H9 (cell line): Measurements from ENCODE around the gene TGM4. TPM values are rescaled to one million over a fixed set of nuclear protein-coding genes. Genes with fewer than 3 reads are reported as not detected.

ENCODE experiments used
- DNase-seq: peaks from one replicate; pipeline ENCODE4 v3.0.0-alpha.2; 2017
- H2AFZ ChIP-seq: one replicate; pipeline ENCODE4 v1.6.1; 2013; ENCODE audit warnings: mild to moderate bottlenecking, low read length, control low read depth, moderate library complexity
- H2AK5ac ChIP-seq: 2 replicates; pipeline ENCODE4 v1.6.1; 2013; ENCODE audit warnings: low read length, control low read depth, mixed read lengths; ENCODE audit not compliant: insufficient read length
- H2BK120ac ChIP-seq: one replicate; pipeline ENCODE4 v1.6.1; 2013; ENCODE audit warnings: low read depth, mild to moderate bottlenecking, low read length, control low read depth, inconsistent platforms; ENCODE audit not compliant: poor library complexity, severe bottlenecking
- H2BK12ac ChIP-seq: 2 replicates; pipeline ENCODE4 v1.6.1; 2013; ENCODE audit warnings: low read length, control low read depth, mixed read lengths, low read depth; ENCODE audit not compliant: insufficient read length
- H2BK15ac ChIP-seq: 2 replicates; pipeline ENCODE4 v1.6.1; 2013; ENCODE audit warnings: low read depth, low read length, control low read depth
- H2BK20ac ChIP-seq: one replicate; pipeline ENCODE4 v1.6.1; 2013; ENCODE audit warnings: low read depth, mild to moderate bottlenecking, low read length, control low read depth, inconsistent platforms; ENCODE audit not compliant: poor library complexity, severe bottlenecking
- H2BK5ac ChIP-seq: 2 replicates; pipeline ENCODE4 v1.6.1; 2013; ENCODE audit warnings: low read length, control low read depth, mixed read lengths; ENCODE audit not compliant: insufficient read length
- H3K14ac ChIP-seq: 2 replicates; pipeline ENCODE4 v1.6.1; 2013; ENCODE audit warnings: low read length, control low read depth; ENCODE audit not compliant: insufficient read depth
- H3K18ac ChIP-seq: 2 replicates; pipeline ENCODE4 v1.6.1; 2013; ENCODE audit warnings: low read depth, mild to moderate bottlenecking, mixed read lengths, low read length, control low read depth; ENCODE audit not compliant: insufficient read length
- H3K23ac ChIP-seq: 2 replicates; pipeline ENCODE4 v1.6.1; 2013; ENCODE audit warnings: low read length, control low read depth, mixed read lengths, low read depth; ENCODE audit not compliant: insufficient read length
- H3K23me2 ChIP-seq: 2 replicates; pipeline ENCODE4 v1.6.1; 2013; ENCODE audit warnings: low read depth, mild to moderate bottlenecking, mixed read lengths, low read length, control low read depth; ENCODE audit not compliant: insufficient read length, poor library complexity, severe bottlenecking
- H3K27ac ChIP-seq: 2 replicates; pipeline ENCODE4 v1.5.1; 2013; ENCODE audit warnings: low read length, control low read depth, mixed read lengths, low read depth; ENCODE audit not compliant: insufficient read length
- H3K27me3 ChIP-seq: 2 replicates; pipeline ENCODE4 v1.6.1; 2013; ENCODE audit warnings: low read length, control low read depth, inconsistent platforms; ENCODE audit not compliant: insufficient read depth
- H3K4ac ChIP-seq: 2 replicates; pipeline ENCODE4 v1.6.1; 2013; ENCODE audit warnings: low read depth, mild to moderate bottlenecking, control low read depth, inconsistent platforms, low read length, moderate library complexity
- H3K4me1 ChIP-seq: 2 replicates; pipeline ENCODE4 v1.6.1; 2013; ENCODE audit warnings: low read length, control low read depth, inconsistent platforms; ENCODE audit not compliant: insufficient read depth
- H3K4me2 ChIP-seq: 2 replicates; pipeline ENCODE4 v1.6.1; 2013; ENCODE audit warnings: low read length, control low read depth, mixed read lengths; ENCODE audit not compliant: insufficient read length, insufficient read depth
- H3K56ac ChIP-seq: 2 replicates; pipeline ENCODE4 v1.6.1; 2013; ENCODE audit warnings: low read depth, mild to moderate bottlenecking, mixed read lengths, low read length, control low read depth; ENCODE audit not compliant: insufficient read length
- H3K79me1 ChIP-seq: 2 replicates; pipeline ENCODE4 v1.6.1; 2013; ENCODE audit warnings: low read depth, mild to moderate bottlenecking, moderate library complexity, low read length, control low read depth, inconsistent platforms; ENCODE audit not compliant: insufficient read depth, poor library complexity, severe bottlenecking
- H3K79me2 ChIP-seq: 2 replicates; pipeline ENCODE4 v1.6.1; 2013; ENCODE audit warnings: low read length, control low read depth, inconsistent platforms; ENCODE audit not compliant: insufficient read depth
- H3K9ac ChIP-seq: 2 replicates; pipeline ENCODE4 v1.6.1; 2013; ENCODE audit warnings: low read length, control low read depth, mixed read lengths; ENCODE audit not compliant: insufficient read length; ENCODE audit errors: extremely low read depth
- H3K9me3 ChIP-seq: one replicate; pipeline ENCODE4 v1.6.1; 2013; ENCODE audit warnings: low read depth, low read length, inconsistent platforms; ENCODE audit not compliant: control insufficient read depth
- H3T11ph ChIP-seq: one replicate; pipeline ENCODE4 v1.6.1; 2013; ENCODE audit warnings: mild to moderate bottlenecking, low read length, control low read depth, inconsistent platforms
- H4K20me1 ChIP-seq: one replicate; pipeline ENCODE4 v1.6.1; 2013; ENCODE audit not compliant: control insufficient read depth, insufficient read length, insufficient read depth
- H4K5ac ChIP-seq: 2 replicates; pipeline ENCODE4 v1.6.1; 2013; ENCODE audit warnings: low read depth, mild to moderate bottlenecking, mixed read lengths, low read length, control low read depth; ENCODE audit not compliant: insufficient read length
- H4K8ac ChIP-seq: replicated peaks from 2 replicates; pipeline ENCODE4 v1.6.1; 2013; ENCODE audit warnings: low read length, control low read depth, mixed read lengths, low read depth; ENCODE audit not compliant: insufficient read length
- H4K91ac ChIP-seq: 2 replicates; pipeline ENCODE4 v1.6.1; 2013; ENCODE audit warnings: low read depth, mild to moderate bottlenecking, moderate library complexity, mixed read lengths, low read length, control low read depth; ENCODE audit not compliant: insufficient read length
- H3K27ac Mint-ChIP-seq, 3 experiments: 2 replicates in 2 of 3; 3 replicates in 1 of 3; pipeline ENCODE4 v1.8.0; 2020 to 2021; ENCODE audit warnings: mixed read lengths in 3 of 3, mild to moderate bottlenecking in 1 of 3, moderate library complexity in 1 of 3
- H3K27me3 Mint-ChIP-seq: 2 replicates; pipeline ENCODE4 v1.8.0; 2021; ENCODE audit warnings: low read depth, mild to moderate bottlenecking, moderate library complexity, mixed read lengths
- H3K36me3 Mint-ChIP-seq, 3 experiments: 2 replicates in 2 of 3; 3 replicates in 1 of 3; pipeline ENCODE4 v1.8.0; 2020 to 2021; ENCODE audit warnings: low read depth in 3 of 3, mixed read lengths in 3 of 3; ENCODE audit not compliant: insufficient read depth in 1 of 3
- H3K4me1 Mint-ChIP-seq, 2 experiments: 2 replicates each; pipeline ENCODE4 v1.8.0; 2020; ENCODE audit warnings: mixed read lengths in 2 of 2
- H3K4me3 Mint-ChIP-seq, 2 experiments: 2 replicates in 1 of 2; 3 replicates in 1 of 2; pipeline ENCODE4 v1.8.0; 2020 to 2021; ENCODE audit warnings: mild to moderate bottlenecking in 2 of 2, mixed read lengths in 2 of 2, moderate library complexity in 1 of 2
- H3K9me3 Mint-ChIP-seq, 2 experiments: 2 replicates in 1 of 2; 3 replicates in 1 of 2; pipeline ENCODE4 v1.8.0; 2020; ENCODE audit warnings: mild to moderate bottlenecking in 2 of 2, mixed read lengths in 2 of 2, moderate library complexity in 1 of 2
- CTCF ChIP-seq: fragments of 200-600 bp; sonication (generic); conservative IDR thresholded peaks from 3 replicates; pipeline ENCODE4 v1.8.0; 2021; ENCODE audit warnings: antibody characterized with exemption, mild to moderate bottlenecking
- WGBS: extraction: QIAGEN DNeasy Blood & Tissue Kit; methylation state at CpG from one replicate; pipeline ENCODE4 v1.1.7; 2013; ENCODE audit warnings: missing lambda C conversion rate, low lambda C conversion rate, mixed read lengths; ENCODE audit not compliant: insufficient read length; ENCODE audit errors: extremely low coverage; 5-methylcytosine and 5-hydroxymethylcytosine counted together
- total RNA-seq: library from RNA; stranded (reverse); gene quantifications from 2 replicates; pipeline ENCODE4 v1.2.1, GENCODE V29; 2021

TGM4 gene
- total RNA-seq, 1 experiment from 2014 or later: not detected

GRCh38 chr3:44955917-44956316, 81.5 kb downstream of the TGM4 start:
- no peak overlapping the region for H3T11ph ChIP-seq
- H2BK120ac ChIP-seq: no peak overlapping the region
- Mint-ChIP-seq H3K4me3 (no peak overlapping the region), H3K4me1 (peaks cover under 1% of the 10 kb centered on the region in 2 experiments; a peak in 3 of 4 replicates), H3K9me3 (no peaks in the 10 kb centered on the region), H3K36me3 (peaks cover 2 to 14% (median 12%) of the 10 kb centered on the region in 3 experiments; a peak in 5 of 7 replicates), H3K27ac (no peak overlapping the region), H3K27me3 (no peaks in the 10 kb centered on the region)
- H3K79me1 ChIP-seq: no peaks in the 10 kb centered on the region
- H2AK5ac ChIP-seq: no peak overlapping the region
- H3K9me3 ChIP-seq: no peaks in the 10 kb centered on the region
- no peak overlapping the region for H3K27ac ChIP-seq
- H4K5ac ChIP-seq: no peak overlapping the region
- no peaks in the 10 kb centered on the region for H3K27me3 ChIP-seq
- H2BK12ac ChIP-seq: no peak overlapping the region
- no peak overlapping the region for H3K4me2 ChIP-seq
- no peak overlapping the region for H3K4ac ChIP-seq
- no peak overlapping the region for H3K56ac ChIP-seq
- H3K18ac ChIP-seq: no peak overlapping the region
- H2BK5ac ChIP-seq: no peak overlapping the region
- H3K14ac ChIP-seq: no peak overlapping the region
- no peak overlapping the region for H3K9ac ChIP-seq
- H4K8ac ChIP-seq: no peak overlapping the region
- no peak for DNase-seq
- H3K4me1 ChIP-seq: no peaks in the 10 kb centered on the region
- H3K23me2 ChIP-seq: no peaks in the 10 kb centered on the region
- no peak overlapping the region for H3K23ac ChIP-seq
- no peak overlapping the region for H2AFZ ChIP-seq
- no peak overlapping the region for H2BK15ac ChIP-seq
- TF ChIP-seq CTCF: no peak
- H2BK20ac ChIP-seq: no peak overlapping the region
- H3K79me2 ChIP-seq: no peaks in the 10 kb centered on the region; the same call in 1 of the 2 replicates
- H4K91ac ChIP-seq: no peak overlapping the region
- no CpG with 5 or more reads among the region's 1 CpG for WGBS
- H4K20me1 ChIP-seq: no peaks in the 10 kb centered on the region
